ENCODE data around the gene LIN37. TPM values are rescaled to one million over a fixed set of nuclear protein-coding genes. Genes with fewer than 3 reads are reported as not detected.
A peak's percentile ranks its signal among the peaks of the same experiment; 100 is the strongest.

The LIN37 gene, protein sequence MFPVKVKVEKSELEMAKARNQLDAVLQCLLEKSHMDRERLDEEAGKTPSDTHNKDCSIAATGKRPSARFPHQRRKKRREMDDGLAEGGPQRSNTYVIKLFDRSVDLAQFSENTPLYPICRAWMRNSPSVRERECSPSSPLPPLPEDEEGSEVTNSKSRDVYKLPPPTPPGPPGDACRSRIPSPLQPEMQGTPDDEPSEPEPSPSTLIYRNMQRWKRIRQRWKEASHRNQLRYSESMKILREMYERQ
- 5.9 TPM for polyA plus RNA-seq (2013, experiment 1 of 2)
- polyA plus RNA-seq (2013, experiment 2 of 2): 5.2 TPM

DNA sequence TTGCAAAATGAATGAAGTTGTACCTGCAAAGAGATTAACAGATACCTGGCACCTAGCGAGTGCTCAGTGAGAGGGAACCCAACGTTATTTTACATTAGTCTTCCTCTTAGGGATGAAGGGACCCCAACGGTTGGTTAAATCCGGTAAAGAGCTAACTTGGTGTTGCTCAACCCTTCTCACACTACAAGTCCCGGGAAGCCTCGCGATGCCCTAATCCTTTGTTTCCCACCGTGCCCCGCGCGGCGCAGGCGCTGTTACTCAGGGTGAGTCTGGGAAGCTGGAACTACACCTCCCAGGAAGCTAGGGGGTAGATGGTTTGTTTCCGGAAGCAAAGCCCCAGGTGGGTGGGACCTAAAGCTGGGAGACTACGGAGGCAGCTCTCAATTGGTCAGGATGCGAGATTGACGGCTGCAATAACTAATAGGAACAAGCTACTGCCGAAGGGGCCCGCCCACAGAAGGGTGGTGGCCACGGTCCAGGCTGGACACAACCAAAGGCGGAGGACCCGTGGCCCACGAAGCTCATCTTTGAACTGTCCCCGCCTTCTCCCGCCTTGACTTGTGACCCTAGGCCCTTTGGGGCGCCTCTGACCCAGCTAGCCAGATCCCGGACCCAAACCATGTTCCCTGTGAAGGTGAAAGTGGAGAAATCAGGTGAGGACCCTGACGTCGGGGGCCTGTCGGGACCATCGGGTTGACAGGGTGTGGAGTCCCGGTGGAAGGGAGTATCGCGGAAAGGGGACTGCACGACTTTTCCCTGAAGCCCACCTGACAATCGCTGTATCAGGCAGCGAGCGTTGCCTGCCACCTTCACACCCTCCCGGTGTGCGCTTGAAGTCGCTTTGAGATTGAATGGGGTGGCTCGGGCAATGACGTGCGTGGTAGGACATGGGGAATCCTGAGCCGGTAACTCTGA is at the start of gene LIN37:
Gene LIN37, plus strand, starts transcription at position 471 of the 915 bp plus-strand sequence. Its CDS starts 149 bp downstream, at position 620.
- H3K9ac ChIP-seq (ENCODE audit: low read depth, low read length, poor library complexity): peak within 1 kb of the TSS; percentile 89
- peak; percentile 99 for DNase-seq (ENCODE audit: low spot score)
- peak within 1 kb of the TSS; percentile 96 for H3K4me2 ChIP-seq (ENCODE audit: insufficient read depth, low read length, poor library complexity, severe bottlenecking)
- no peaks in the 10 kb centered on the region for H3K27me3 ChIP-seq (ENCODE audit: control insufficient read depth in 3 of 3, insufficient read depth in 3 of 3, low read depth in 1 of 3, low read length in 3 of 3)
- peaks cover 3 to 16% of the 10 kb centered on the region in 2 donors for H3K36me3 ChIP-seq (replicated peaks in 1 of 2; ENCODE audit: control insufficient read depth in 2 of 2, insufficient read depth in 2 of 2, low read length in 2 of 2)
- H2AK5ac ChIP-seq (ENCODE audit: low read depth, low read length): no peak within 1 kb of the TSS
- H2BK15ac ChIP-seq (ENCODE audit: low read length): no peak within 1 kb of the TSS
- H4K8ac ChIP-seq (ENCODE audit: low read depth, low read length): no peak within 1 kb of the TSS
- H3K27ac ChIP-seq (replicated peaks; ENCODE audit: low read length): no peak within 1 kb of the TSS
- H3K23ac ChIP-seq (ENCODE audit: low read depth, low read length, poor library complexity): no peak within 1 kb of the TSS
- no CpG with 5 or more reads among the region's 45 CpGs for WGBS, 2 donors (ENCODE audit: extremely low coverage in 2 of 2, insufficient read length in 2 of 2, insufficient replicate concordance in 1 of 2)
- peaks cover 9 to 12% of the 10 kb centered on the region in 2 donors for H3K4me1 ChIP-seq (ENCODE audit: control insufficient read depth in 2 of 2, insufficient read depth in 1 of 2, low read depth in 1 of 2, low read length in 2 of 2)
- H3K4me3 ChIP-seq (ENCODE audit: low read length in 2 of 2): peak within 1 kb of the TSS; percentile 77 to 97
- H3K79me1 ChIP-seq (ENCODE audit: low read depth, low read length): peaks cover 8% of the 10 kb centered on the region
- H4K91ac ChIP-seq (ENCODE audit: low read depth, low read length, poor library complexity): no peak within 1 kb of the TSS
- H3K14ac ChIP-seq (ENCODE audit: low read length): peak within 1 kb of the TSS; percentile 59
- H2BK5ac ChIP-seq (ENCODE audit: low read length): no peak within 1 kb of the TSS
- peak within 1 kb of the TSS; percentile 83 for H2AFZ ChIP-seq (ENCODE audit: low read length)
- no peak within 1 kb of the TSS for H2BK120ac ChIP-seq (ENCODE audit: low read depth, low read length)
- H3K18ac ChIP-seq (ENCODE audit: low read length): no peak within 1 kb of the TSS
- H3K9me3 ChIP-seq (replicated peaks in 1 of 2; ENCODE audit: control insufficient read depth in 2 of 2, insufficient read depth in 1 of 2, low read depth in 1 of 2, low read length in 2 of 2): no peaks in the 10 kb centered on the region
- H2BK12ac ChIP-seq (ENCODE audit: low read length): no peak within 1 kb of the TSS
- H3K4ac ChIP-seq (ENCODE audit: low read length): no peak within 1 kb of the TSS

DNA sequence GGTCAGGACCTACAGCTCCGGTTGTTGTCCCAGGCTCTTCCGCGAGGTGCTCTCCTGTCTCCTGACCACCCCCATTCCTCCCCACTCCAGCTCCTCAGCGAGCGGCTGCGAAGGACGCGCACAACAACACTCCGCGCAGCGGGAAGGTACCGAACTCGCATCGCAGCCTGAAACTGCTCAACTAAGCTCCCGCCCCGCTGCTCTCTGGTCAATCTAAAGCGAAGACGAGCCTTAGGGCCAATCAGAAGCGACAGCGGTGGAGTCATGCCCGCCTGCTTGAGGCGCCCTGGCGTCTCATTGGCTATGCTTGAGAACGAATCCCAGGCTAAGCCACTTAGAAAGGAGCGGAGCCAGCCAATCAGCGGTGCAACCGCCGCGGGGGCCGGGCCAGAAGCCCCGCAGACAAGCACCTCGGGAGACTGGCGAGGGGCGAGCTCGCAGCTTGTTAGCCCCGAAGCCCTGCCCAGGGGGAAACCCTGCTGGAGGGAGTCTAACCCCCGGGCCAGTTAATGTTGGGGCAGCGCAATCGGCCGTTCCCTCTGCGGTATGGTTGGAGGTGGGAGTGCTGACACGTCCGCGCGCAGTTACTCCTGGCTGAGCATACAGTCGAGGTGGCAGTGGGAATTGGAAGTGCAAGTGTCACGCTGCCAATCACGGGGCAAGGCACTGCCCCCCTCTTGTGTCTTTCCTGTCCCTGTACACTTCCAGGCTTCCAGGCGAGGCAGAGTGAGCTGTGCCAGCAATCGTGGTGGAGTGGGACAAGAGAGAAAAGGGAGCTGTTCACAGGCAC is 46.0 kb upstream of the LIN37 start:
- no peaks in the 10 kb centered on the region for H3K79me1 ChIP-seq (ENCODE audit: low read depth, low read length)
- H4K8ac ChIP-seq (ENCODE audit: low read depth, low read length): peak overlapping the region; percentile 45
- peak overlapping the region; percentile 92 for H3K23ac ChIP-seq (ENCODE audit: low read depth, low read length, poor library complexity)
- H2AFZ ChIP-seq (ENCODE audit: low read length): peak overlapping the region; percentile 94
- H2BK12ac ChIP-seq (ENCODE audit: low read length): no peak overlapping the region
- no peak overlapping the region for H2AK5ac ChIP-seq (ENCODE audit: low read depth, low read length)
- no peaks in the 10 kb centered on the region for H3K9me3 ChIP-seq (replicated peaks in 1 of 2; ENCODE audit: control insufficient read depth in 2 of 2, insufficient read depth in 1 of 2, low read depth in 1 of 2, low read length in 2 of 2)
- no peak overlapping the region for H2BK5ac ChIP-seq (ENCODE audit: low read length)
- H3K4ac ChIP-seq (ENCODE audit: low read length): no peak overlapping the region
- WGBS, 2 donors (ENCODE audit: extremely low coverage in 2 of 2, insufficient read length in 2 of 2, insufficient replicate concordance in 1 of 2): no CpG with 5 or more reads among the region's 50 CpGs
- no peak overlapping the region for H4K91ac ChIP-seq (ENCODE audit: low read depth, low read length, poor library complexity)
- H3K4me1 ChIP-seq (ENCODE audit: control insufficient read depth in 2 of 2, insufficient read depth in 1 of 2, low read depth in 1 of 2, low read length in 2 of 2): peaks cover 0 to 2% of the 10 kb centered on the region in 2 donors
- H3K18ac ChIP-seq (ENCODE audit: low read length): peak overlapping the region; percentile 89
- DNase-seq (ENCODE audit: low spot score): peak; percentile 96
- peak overlapping the region; percentile 84 for H3K4me2 ChIP-seq (ENCODE audit: insufficient read depth, low read length, poor library complexity, severe bottlenecking)
- H2BK15ac ChIP-seq (ENCODE audit: low read length): no peak overlapping the region
- H3K14ac ChIP-seq (ENCODE audit: low read length): peak overlapping the region; percentile 63
- no peaks in the 10 kb centered on the region for H3K36me3 ChIP-seq (replicated peaks in 1 of 2; ENCODE audit: control insufficient read depth in 2 of 2, insufficient read depth in 2 of 2, low read length in 2 of 2)
- H3K4me3 ChIP-seq (ENCODE audit: low read length in 2 of 2): peak overlapping the region; percentile 57 to 85
- H3K27ac ChIP-seq (replicated peaks; ENCODE audit: low read length): no peak overlapping the region
- peaks cover 0 to 7% (median 0%) of the 10 kb centered on the region in 3 experiments for H3K27me3 ChIP-seq (ENCODE audit: control insufficient read depth in 3 of 3, insufficient read depth in 3 of 3, low read depth in 1 of 3, low read length in 3 of 3)
- H2BK120ac ChIP-seq (ENCODE audit: low read depth, low read length): no peak overlapping the region
- peak overlapping the region; percentile 80 for H3K9ac ChIP-seq (ENCODE audit: low read depth, low read length, poor library complexity)

DNA sequence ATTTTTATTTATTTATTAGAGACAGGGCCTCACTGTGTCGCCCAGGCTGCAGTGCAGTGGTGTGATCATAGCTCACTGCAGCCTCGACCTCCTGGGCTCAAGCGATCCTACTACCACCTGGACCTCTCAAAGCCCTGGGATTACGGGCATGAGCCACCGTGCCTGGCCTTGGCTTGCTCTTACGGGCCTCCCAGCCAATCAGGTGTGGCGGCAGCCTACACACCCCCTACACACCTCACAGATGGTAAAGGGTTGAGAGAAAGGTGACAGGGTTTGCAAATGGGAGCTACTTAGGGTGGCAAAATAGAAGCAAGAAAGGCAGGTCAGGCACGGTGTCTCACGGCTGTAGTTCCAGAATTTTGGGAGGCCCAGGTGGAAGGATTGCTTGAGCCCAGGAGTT is 45.0 kb upstream of the LIN37 start:
- WGBS, 2 donors (ENCODE audit: extremely low coverage in 2 of 2, insufficient read length in 2 of 2, insufficient replicate concordance in 1 of 2): no CpG with 5 or more reads among the region's 9 CpGs
- H3K4me3 ChIP-seq (ENCODE audit: low read length in 2 of 2): peak overlapping the region in 1 of 2 donors; percentile 52

More for the DNA sequence above, 45.0 kb upstream of the LIN37 start:
- H3K9me3 ChIP-seq (replicated peaks in 1 of 2; ENCODE audit: control insufficient read depth in 2 of 2, insufficient read depth in 1 of 2, low read depth in 1 of 2, low read length in 2 of 2): no peaks in the 10 kb centered on the region
- no peaks in the 10 kb centered on the region for H3K36me3 ChIP-seq (replicated peaks in 1 of 2; ENCODE audit: control insufficient read depth in 2 of 2, insufficient read depth in 2 of 2, low read length in 2 of 2)
- no peak overlapping the region for H2AFZ ChIP-seq (ENCODE audit: low read length)
- no peak overlapping the region for H2BK15ac ChIP-seq (ENCODE audit: low read length)
- H4K8ac ChIP-seq (ENCODE audit: low read depth, low read length): no peak overlapping the region
- peaks cover 0 to 2% of the 10 kb centered on the region in 2 donors for H3K4me1 ChIP-seq (ENCODE audit: control insufficient read depth in 2 of 2, insufficient read depth in 1 of 2, low read depth in 1 of 2, low read length in 2 of 2)
- H3K9ac ChIP-seq (ENCODE audit: low read depth, low read length, poor library complexity): no peak overlapping the region
- H3K23ac ChIP-seq (ENCODE audit: low read depth, low read length, poor library complexity): no peak overlapping the region
- H2BK5ac ChIP-seq (ENCODE audit: low read length): no peak overlapping the region
- H4K91ac ChIP-seq (ENCODE audit: low read depth, low read length, poor library complexity): no peak overlapping the region
- no peak overlapping the region for H3K14ac ChIP-seq (ENCODE audit: low read length)
- peak overlapping the region; percentile 11 for H3K4me2 ChIP-seq (ENCODE audit: insufficient read depth, low read length, poor library complexity, severe bottlenecking)
- no peak overlapping the region for H2BK120ac ChIP-seq (ENCODE audit: low read depth, low read length)
- H3K79me1 ChIP-seq (ENCODE audit: low read depth, low read length): no peaks in the 10 kb centered on the region
- peak overlapping the region; percentile 44 for H3K18ac ChIP-seq (ENCODE audit: low read length)
- no peak overlapping the region for H3K4ac ChIP-seq (ENCODE audit: low read length)
- no peak for DNase-seq (ENCODE audit: low spot score)
- H3K27ac ChIP-seq (replicated peaks; ENCODE audit: low read length): no peak overlapping the region
- H3K27me3 ChIP-seq (ENCODE audit: control insufficient read depth in 3 of 3, insufficient read depth in 3 of 3, low read depth in 1 of 3, low read length in 3 of 3): peaks cover 0 to 7% (median 0%) of the 10 kb centered on the region in 3 experiments
- no peak overlapping the region for H2AK5ac ChIP-seq (ENCODE audit: low read depth, low read length)
- H2BK12ac ChIP-seq (ENCODE audit: low read length): no peak overlapping the region
